Measurements from ENCODE around the gene GNPTAB. TPM values are rescaled to one million over a fixed set of nuclear protein-coding genes. Genes with fewer than 3 reads are reported as not detected.
"Not testable (repeated sequence)": the region's sequence is repeated elsewhere in the genome, so short reads cannot be mapped to it uniquely, and the experiment has no call there.

The GNPTAB gene
- total and polyA plus RNA-seq, 5 experiments from 2014 or later, result 25.9 to 64.2 (median 43.5) TPM

DNA sequence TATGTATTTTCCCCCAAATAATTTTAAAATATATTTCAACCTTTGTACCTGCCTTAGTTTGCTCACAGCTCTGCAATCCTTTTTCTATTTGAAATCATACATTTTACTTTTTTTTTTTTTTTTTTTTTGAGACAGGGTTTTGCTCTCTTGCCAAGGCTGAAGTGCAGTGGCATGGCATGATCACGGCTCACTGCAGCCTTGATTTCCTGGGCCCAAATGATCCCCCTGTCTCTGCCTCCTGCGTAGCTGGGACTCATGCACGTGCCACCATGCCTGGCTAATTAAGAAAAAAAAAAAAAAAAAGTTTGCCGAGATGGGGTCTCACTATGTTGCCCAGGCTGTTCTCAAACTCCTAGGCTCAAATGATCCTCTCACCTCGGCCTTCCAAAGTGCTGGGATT is 90.2 kb downstream of the GNPTAB start:
- POLR2A ChIA-PET, result interaction anchor here (0.6 to 0.7 kb wide), 3 partner anchors 32 to 208 kb away, joined by 3 to 5 read pairs (median 4); no protein-coding TSS in a partner anchor
- ATAC-seq (no peak), DNase-seq (no peak)
- no peak overlapping the region for H3K27ac Mint-ChIP-seq
- H3K4me1 Mint-ChIP-seq, result peaks cover 0 to 32% (median 6%) of the 10 kb centered on the region in 4 donors
- H3K27me3 Mint-ChIP-seq, result no peaks in the 10 kb centered on the region
- H3K9me3 Mint-ChIP-seq, result no peaks in the 10 kb centered on the region
- H3K36me3 Mint-ChIP-seq, result peaks cover 0 to 34% (median 2%) of the 10 kb centered on the region in 3 donors
- H3K4me3 Mint-ChIP-seq, result no peak overlapping the region

DNA sequence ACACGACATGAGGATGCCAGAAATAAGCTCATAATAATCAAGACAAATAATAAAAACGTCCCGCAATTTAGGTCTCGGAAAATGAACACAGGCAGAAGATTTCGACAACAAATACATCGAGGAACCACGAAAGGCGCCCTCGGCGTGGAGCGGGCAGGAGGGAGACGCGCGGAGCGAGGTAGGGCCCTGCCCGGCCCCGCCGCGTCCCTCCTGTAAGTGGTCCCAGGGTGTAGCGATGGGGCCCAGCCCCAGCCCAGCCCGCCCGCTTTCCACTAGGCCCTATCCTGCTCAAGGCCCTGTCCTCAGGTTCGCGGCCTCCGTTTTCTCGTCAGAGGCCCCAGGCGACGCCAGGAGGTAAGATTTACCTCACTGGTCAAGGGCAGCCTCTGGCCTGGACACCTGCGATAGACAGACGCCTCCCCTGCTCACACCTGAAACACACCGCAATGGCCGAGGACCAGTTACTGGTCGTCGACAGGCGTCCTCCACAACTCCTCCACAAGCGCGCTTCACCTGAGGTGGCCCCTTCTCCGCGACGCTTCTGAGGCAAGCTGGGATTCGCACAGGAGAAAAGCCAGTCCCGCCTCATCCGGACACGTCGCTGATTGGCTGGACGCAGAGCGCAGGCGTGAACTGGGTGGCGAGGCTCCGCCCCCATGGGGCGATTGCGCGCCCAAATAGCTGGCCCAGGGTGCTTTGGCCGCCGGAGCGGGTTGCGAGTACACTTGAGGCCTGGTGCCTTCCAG is 91.7 kb downstream of the GNPTAB start, which contains the start of gene SYCP3:
Gene SYCP3, minus strand, starts transcription at position 543 of the 746 bp plus-strand sequence. CDS start 1,527 bp downstream, outside the sequence.
- Mint-ChIP-seq H3K4me1 (peaks cover 0 to 18% (median 5%) of the 10 kb centered on the region in 4 donors), H3K27ac (peak within 1 kb of the TSS in 1 of 10 donors; percentile 27), H3K4me3 (no peak within 1 kb of the TSS), H3K27me3 (no peaks in the 10 kb centered on the region), H3K36me3 (peaks cover 0 to 19% (median 2%) of the 10 kb centered on the region in 3 donors), H3K9me3 (no peaks in the 10 kb centered on the region)
- ATAC-seq (no peak), DNase-seq (no peak)
- POLR2A ChIA-PET, result no interaction called here

DNA sequence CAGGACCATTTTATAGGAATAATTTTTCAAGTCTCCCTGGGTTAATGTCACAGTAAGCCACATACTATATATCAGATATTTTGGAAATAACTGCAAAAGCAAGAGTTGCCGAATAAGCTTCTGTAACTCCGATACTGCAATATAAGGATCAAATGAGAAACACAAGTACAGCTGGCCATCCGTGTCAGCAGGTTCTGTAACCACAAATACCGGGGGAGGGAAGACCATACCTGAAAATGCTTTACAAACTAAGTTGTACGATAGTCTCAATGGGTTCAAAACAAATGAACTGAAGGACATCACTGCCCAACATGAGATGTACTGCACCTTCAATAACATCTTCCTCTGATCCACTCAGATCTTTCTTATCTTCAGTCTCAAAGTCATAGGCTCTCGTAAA is 93.3 kb downstream of the GNPTAB start:
- Mint-ChIP-seq H3K27ac (no peak overlapping the region), H3K4me3 (no peak overlapping the region), H3K36me3 (peaks cover 0 to 12% (median 7%) of the 10 kb centered on the region in 3 donors), H3K9me3 (no peaks in the 10 kb centered on the region), H3K27me3 (no peaks in the 10 kb centered on the region), H3K4me1 (peaks cover 0 to 3% (median 0%) of the 10 kb centered on the region in 4 donors)
- POLR2A ChIA-PET, result interaction anchor here (0.7 kb wide), 1 partner anchor 166 kb away, joined by 4 read pairs; no protein-coding TSS in a partner anchor
- no peak for DNase-seq
- ATAC-seq, result no peak

DNA sequence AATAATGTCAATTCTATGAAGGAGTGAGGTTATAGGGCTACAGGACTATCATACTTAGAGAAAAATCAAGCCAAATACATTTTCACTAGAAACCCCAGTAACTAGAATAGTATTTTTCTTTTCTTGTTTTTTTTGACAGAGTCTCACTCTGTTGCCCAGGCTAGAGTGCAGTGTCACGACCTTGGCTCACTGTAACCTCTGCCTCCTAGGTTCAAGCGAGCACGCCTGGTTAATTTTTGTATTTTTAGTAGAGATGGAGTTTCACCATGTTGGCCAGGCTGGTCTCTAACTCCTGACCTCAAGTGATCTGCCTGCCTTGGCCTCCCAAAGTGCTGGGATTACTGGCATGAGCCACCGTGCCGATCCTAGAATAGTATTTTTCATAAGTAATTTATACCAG is 96.3 kb downstream of the GNPTAB start:
- ATAC-seq, H3K4me3 Mint-ChIP-seq, H3K9me3 Mint-ChIP-seq, H3K27ac Mint-ChIP-seq, DNase-seq, POLR2A ChIA-PET, H3K4me1 Mint-ChIP-seq, H3K27me3 Mint-ChIP-seq: not testable (repeated sequence)
- H3K36me3 Mint-ChIP-seq, result peaks cover 0 to 24% (median 10%) of the 10 kb centered on the region in 3 donors

DNA sequence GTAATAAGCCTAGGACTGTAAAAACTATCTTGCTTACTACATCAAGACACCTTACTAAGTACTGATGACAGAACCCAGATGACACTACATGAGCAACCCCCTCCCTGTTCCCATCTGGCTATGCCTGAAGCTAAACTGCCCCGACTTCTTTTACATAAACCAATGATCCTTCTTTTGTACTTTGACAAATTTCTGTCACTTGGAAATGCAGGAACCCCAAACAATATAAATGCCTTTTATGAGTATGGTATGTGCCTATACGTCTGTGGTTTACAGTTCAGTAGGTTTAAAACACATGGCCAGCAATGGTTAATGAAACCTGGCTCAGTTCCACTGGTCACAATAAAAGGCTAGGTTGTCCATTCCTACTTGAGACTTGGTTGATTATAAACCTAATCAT is 97.6 kb downstream of the GNPTAB start:
- H3K9me3 Mint-ChIP-seq, result no peaks in the 10 kb centered on the region
- peaks cover 0 to 28% (median 9%) of the 10 kb centered on the region in 3 donors for H3K36me3 Mint-ChIP-seq
- no peak overlapping the region for H3K27ac Mint-ChIP-seq
- ATAC-seq (no peak), DNase-seq (no peak)
- peaks cover 0 to 6% (median 0%) of the 10 kb centered on the region in 4 donors for H3K4me1 Mint-ChIP-seq
- no peaks in the 10 kb centered on the region for H3K27me3 Mint-ChIP-seq
- POLR2A ChIA-PET, result no interaction called here
- no peak overlapping the region for H3K4me3 Mint-ChIP-seq

DNA sequence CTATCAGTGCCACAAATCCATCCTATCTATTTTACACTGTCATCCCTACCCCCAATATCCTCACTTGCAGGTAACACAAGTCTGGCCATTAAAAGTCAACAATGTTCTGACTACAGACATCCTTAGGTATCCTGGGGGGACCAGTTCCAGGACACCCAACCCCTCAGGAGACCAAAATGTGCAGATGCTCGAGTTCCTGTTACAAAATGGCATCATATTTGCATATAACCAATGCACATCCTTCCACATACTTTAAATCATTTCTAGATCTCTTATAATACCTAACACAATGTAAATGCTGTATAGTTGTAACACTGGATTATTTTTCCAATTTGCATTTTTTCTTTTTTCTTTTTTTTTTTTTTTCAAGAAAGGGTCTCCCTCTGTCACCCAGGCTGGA is 98.4 kb downstream of the GNPTAB start:
- Mint-ChIP-seq H3K4me1 (peaks cover 0 to 6% (median 0%) of the 10 kb centered on the region in 4 donors), H3K9me3 (no peaks in the 10 kb centered on the region), H3K27me3 (no peaks in the 10 kb centered on the region), H3K36me3 (peaks cover 0 to 24% (median 9%) of the 10 kb centered on the region in 3 donors), H3K27ac (no peak overlapping the region), H3K4me3 (no peak overlapping the region)
- POLR2A ChIA-PET, result no interaction called here
- ATAC-seq, result no peak
- DNase-seq, result no peak

DNA sequence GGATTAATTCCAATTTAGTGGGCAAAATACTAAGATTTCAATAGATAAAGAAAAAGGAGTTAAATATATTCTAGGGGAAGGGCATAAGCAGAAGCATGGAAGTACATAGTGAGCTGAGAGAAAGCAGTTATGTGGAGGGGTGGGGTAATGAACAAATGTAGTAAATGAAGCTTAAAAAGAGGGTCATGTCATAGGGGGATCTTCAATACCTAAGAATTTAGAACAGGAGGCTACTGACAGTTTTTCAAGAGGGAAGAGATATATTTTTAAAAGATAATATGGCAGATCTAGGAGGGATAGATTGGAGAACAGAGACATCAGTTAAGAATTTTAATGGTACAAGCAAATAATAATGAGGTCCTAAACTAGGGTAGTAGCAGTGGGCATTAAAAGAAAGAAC is 100.9 kb downstream of the GNPTAB start:
- ATAC-seq (no peak), DNase-seq (no peak)
- Mint-ChIP-seq H3K4me3 (no peak overlapping the region), H3K9me3 (no peaks in the 10 kb centered on the region), H3K27ac (no peak overlapping the region), H3K27me3 (no peaks in the 10 kb centered on the region), H3K36me3 (peaks cover 0 to 31% (median 9%) of the 10 kb centered on the region in 3 donors), H3K4me1 (peaks cover 0 to 6% (median 0%) of the 10 kb centered on the region in 4 donors)
- POLR2A ChIA-PET, result no interaction called here

DNA sequence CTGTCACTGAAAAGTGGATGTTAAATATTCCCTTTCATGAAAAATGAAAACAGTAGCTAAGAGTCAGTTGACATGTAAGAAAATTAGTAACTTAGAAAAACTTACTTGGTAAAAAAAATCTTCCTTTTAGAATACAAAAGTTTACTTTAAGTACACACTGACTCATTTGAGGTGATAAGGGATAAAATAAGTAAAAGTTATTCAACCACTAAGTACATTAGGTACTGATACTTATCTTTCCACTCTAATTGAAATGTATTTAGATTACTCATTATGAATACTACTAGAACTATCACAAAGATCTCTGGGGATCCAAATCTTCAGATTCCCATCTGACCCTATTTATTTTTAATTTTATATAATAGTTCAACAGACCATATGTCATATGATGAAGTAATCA is 103.7 kb downstream of the GNPTAB start:
- no peak for ATAC-seq
- no peak overlapping the region for H3K4me3 Mint-ChIP-seq
- no peaks in the 10 kb centered on the region for H3K9me3 Mint-ChIP-seq
- no peak overlapping the region for H3K27ac Mint-ChIP-seq
- H3K4me1 Mint-ChIP-seq, result peaks cover 0 to under 1% (median 0%) of the 10 kb centered on the region in 4 donors
- POLR2A ChIA-PET, result no interaction called here
- no peaks in the 10 kb centered on the region for H3K27me3 Mint-ChIP-seq
- peaks cover 0 to 21% (median 4%) of the 10 kb centered on the region in 3 donors for H3K36me3 Mint-ChIP-seq
- DNase-seq, result no peak

DNA sequence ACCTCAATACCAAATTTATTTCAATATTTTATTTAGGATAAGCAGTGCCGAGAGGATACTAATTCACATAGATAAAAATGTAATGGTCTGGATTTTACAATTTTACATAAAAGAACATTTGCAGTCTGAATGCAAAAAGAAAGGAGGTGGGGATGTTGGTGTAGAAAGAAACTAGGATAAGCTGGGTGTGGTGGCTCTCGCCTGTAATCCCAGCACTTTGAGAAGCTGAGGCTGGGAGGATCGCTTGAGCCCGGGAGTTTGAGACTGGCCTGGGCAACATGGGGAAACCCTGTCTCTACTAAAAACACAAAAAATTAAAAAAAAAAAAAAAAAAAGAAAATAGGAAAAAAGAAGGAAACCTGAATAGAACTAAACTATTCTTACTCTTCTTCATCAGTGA is 108.4 kb downstream of the GNPTAB start:
- Mint-ChIP-seq H3K4me1 (no peaks in the 10 kb centered on the region), H3K9me3 (no peaks in the 10 kb centered on the region), H3K36me3 (peaks cover 0 to 13% (median 0%) of the 10 kb centered on the region in 3 donors), H3K4me3 (no peak overlapping the region), H3K27ac (no peak overlapping the region), H3K27me3 (no peaks in the 10 kb centered on the region)
- POLR2A ChIA-PET, result no interaction called here
- ATAC-seq, result no peak
- no peak for DNase-seq

DNA sequence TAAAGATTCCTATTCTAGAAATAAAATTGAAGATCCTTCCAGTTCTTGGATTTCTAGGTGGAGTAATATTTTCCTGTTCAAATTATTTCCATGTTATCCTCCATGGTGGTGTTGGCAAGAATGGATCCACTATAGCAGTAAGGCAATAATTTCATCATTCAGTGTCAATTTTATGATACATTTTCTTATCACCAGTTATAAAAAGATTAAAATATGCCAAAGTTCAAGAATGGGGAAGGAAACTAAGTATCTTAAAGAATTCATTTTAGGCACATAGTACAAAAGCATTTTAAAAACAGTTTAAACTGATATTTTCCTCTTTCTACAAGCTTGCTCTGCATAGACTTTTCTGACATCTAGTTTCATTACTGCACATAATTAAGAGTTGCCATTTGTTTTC is 110.6 kb downstream of the GNPTAB start:
- H3K27me3 Mint-ChIP-seq, result no peaks in the 10 kb centered on the region
- no peak overlapping the region for H3K4me3 Mint-ChIP-seq
- DNase-seq, result no peak
- H3K27ac Mint-ChIP-seq, result no peak overlapping the region
- no peaks in the 10 kb centered on the region for H3K9me3 Mint-ChIP-seq
- POLR2A ChIA-PET, result no interaction called here
- H3K36me3 Mint-ChIP-seq, result peaks cover 0 to 8% (median 0%) of the 10 kb centered on the region in 3 donors
- peaks cover 0 to under 1% (median 0%) of the 10 kb centered on the region in 4 donors for H3K4me1 Mint-ChIP-seq
- no peak for ATAC-seq

DNA sequence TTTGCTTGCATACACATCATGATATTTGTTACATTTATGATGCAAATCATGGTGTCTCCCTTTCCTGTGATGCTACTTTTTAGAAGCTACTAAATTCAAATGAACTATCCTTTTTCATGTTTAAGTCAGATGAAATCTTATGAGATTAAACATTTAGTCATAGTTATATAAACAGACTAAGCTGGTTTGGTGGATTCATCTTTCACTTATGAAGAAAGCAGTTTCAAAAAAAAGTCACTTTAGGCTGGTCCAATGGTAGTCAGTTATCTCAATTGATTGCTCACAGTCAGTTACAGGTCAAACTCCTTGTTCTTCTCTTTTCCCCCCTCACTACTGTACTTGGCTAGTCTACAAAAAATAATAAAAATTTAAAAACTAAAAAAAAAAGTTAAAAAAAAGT is 111.2 kb downstream of the GNPTAB start:
- no peaks in the 10 kb centered on the region for H3K27me3 Mint-ChIP-seq
- no peaks in the 10 kb centered on the region for H3K9me3 Mint-ChIP-seq
- POLR2A ChIA-PET, result no interaction called here
- H3K4me1 Mint-ChIP-seq, result peaks cover 0 to 4% (median 0%) of the 10 kb centered on the region in 4 donors
- H3K36me3 Mint-ChIP-seq, result peaks cover 0 to 5% (median 0%) of the 10 kb centered on the region in 3 donors
- H3K27ac Mint-ChIP-seq, result no peak overlapping the region
- no peak for ATAC-seq
- no peak overlapping the region for H3K4me3 Mint-ChIP-seq
- no peak for DNase-seq

DNA sequence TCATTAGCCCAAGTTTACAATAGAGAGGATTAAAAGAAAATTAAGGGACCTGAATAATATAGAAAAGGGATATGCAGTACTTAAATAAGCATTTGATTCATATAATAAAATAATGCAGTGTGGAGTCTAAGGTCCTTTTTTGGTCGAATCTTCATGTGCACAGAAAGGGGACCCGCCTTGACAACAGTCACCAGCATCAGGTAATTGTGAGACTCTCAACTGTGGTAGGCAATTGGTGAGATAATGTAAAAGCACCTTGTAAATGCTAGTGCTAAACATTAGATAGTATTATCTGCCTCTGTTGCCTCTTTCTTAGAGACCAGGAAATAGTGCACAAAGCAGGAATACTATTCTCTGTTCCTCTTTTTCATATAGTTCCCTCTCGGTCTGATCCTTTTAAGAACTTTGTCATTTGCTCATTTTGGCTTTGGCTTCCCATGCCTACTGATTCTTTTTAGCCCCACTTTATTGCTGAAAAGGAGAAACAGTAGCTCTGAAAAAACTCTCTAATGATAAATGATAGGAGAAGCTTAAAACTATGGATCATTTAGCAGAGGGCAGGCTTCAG is 115.8 kb downstream of the GNPTAB start:
- Mint-ChIP-seq H3K27me3 (no peaks in the 10 kb centered on the region), H3K27ac (no peak overlapping the region), H3K9me3 (no peaks in the 10 kb centered on the region), H3K4me3 (no peak overlapping the region), H3K36me3 (peaks cover 0 to under 1% (median 0%) of the 10 kb centered on the region in 3 donors), H3K4me1 (peaks cover 3 to 10% (median 6%) of the 10 kb centered on the region in 4 donors)
- POLR2A ChIA-PET, result no interaction called here
- ATAC-seq, result no peak
- no peak for DNase-seq

DNA sequence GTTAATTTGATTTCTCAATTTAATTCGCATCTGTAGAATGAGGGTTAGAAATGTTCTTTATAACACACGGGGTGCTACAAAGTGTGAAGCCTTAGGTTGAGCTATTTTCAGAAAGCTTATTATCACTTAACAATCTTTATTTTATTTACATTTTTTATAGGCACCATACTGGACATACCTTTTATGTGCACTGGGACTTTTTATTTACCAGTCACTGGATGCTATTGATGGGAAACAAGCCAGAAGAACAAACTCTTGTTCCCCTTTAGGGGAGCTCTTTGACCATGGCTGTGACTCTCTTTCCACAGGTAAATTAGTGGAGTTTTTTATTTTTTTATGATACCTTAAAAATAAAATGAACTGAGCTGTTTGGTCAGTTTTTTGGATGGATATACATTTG is 116.8 kb downstream of the GNPTAB start:
- Mint-ChIP-seq H3K4me1 (peaks cover 8 to 19% (median 12%) of the 10 kb centered on the region in 4 donors), H3K9me3 (no peaks in the 10 kb centered on the region), H3K27me3 (no peaks in the 10 kb centered on the region), H3K4me3 (no peak overlapping the region), H3K36me3 (no peaks in the 10 kb centered on the region), H3K27ac (no peak overlapping the region)
- no peak for ATAC-seq
- no peak for DNase-seq
- POLR2A ChIA-PET, result no interaction called here

All from naive thymus-derived CD8-positive, alpha-beta T cell (primary cell).